AML-193 (cell line): ENCODE data around the gene OR2H1.
"Not testable (repeated sequence)": the region's sequence is repeated elsewhere in the genome, so short reads cannot be mapped to it uniquely, and the experiment has no call there.

Experiments
- DNase-seq, 2 experiments: peaks; one replicate each; lab custom pipeline; 2025; lab: John Stamatoyannopoulos, UW

OR2H1 gene

DNA sequence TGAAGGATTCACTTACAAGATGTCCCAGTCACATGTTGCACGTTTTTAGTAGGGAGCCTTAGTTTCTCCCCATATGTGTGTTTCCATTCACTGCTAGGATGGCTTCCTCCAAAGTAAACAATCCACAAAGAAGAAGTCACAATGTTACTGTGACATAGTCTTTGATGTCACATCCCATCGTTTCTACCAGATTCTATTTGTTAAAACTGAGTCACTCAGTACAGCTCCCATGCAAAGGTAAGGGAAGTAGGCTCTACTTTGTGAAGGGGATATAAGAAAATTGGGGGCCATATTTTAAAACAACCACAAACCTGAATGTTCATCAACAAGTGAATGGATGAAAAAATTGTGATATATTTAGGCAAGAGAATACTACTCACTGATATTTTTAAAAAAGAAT lies at the start of gene OR2H1, which contains the start of gene OR11A1:
Gene OR2H1 (plus strand): TSS at position 185 of the 400 bp plus-strand sequence. CDS start 4,615 bp downstream, outside the sequence.
Gene OR11A1 (minus strand): TSS at position 101 of the 400 bp plus-strand sequence. CDS start 29,430 bp downstream, outside the sequence.
- DNase-seq: no peak

DNA sequence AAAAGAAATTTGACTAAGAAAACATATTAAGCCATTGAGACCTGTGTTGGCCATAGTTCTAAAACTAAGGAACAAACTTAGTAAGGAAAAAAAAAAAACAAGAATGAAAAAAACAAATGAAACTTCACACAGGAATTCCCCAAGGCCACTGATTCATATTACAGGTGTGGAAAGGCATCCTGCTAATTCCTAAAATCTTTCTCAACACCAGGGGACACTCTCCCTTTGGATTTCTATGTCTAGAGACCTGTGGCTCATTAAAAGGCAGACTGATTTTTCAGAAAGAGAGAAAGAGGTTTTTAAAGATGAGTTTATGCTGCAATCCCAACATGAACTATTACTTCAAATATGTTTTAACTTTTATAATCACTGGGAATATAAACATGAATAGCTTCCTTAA lies 42.4 kb upstream of the OR2H1 start, which contains the start of gene OR12D1:
Gene OR12D1 (plus strand): TSS at position 341 of the 400 bp plus-strand sequence.
- no peak for DNase-seq

DNA sequence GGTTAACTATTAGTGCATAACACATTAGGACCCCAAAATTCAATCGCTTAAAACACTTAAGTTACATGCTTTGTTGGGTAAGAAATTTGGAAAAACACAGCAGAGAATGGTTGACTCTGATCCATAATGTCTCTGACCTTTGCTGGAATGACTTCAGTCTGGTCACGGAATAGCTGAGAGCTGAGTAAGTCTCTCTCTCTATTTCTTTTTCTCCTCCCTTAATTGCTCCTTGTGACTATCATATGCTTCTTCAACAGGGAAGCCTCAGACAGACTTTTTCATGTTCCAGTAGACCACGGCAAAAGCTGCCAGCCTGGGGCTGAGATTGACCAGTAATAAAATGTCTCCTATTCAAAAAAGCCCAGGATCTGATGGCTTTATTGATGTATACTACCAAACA lies 37.4 kb upstream of the OR2H1 start:
- DNase-seq: no peak

DNA sequence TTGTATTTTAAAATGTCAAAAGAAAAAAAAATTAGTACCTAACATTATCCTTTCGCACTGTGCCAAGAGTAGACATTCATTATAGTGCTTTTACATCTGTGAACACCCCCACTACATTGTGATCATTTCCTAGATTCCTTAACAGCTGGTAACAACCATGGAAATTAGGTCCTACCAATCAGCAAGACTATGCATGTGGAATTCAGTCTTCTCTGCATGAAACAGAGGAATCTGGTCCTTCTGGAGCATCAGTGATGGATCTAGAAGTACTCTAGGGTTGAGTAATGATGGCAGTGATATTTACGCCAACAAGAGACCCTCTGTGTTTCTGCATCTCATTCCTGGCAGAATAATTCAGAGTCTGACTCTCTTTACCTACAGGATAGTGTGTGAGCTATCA lies 32.8 kb upstream of the OR2H1 start:
- no peak for DNase-seq

DNA sequence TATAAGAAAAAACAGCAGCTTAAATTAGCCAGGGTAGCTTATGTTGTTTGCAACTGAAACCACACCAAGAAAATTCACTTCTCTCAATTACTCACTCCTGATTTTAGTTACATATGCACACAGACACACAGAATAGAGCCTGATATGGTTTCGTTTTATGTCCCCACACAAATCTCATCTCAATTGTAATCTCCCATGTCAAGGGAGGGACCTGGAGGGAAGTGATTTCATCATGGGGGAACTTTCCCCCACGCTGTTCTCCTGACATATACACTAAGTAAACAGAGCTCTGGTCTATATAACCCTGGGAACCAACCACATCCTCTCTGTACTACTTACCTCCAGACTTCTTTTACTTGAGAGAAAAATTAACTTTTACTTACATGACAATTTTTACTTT lies 32.4 kb upstream of the OR2H1 start:
- no peak for DNase-seq

DNA sequence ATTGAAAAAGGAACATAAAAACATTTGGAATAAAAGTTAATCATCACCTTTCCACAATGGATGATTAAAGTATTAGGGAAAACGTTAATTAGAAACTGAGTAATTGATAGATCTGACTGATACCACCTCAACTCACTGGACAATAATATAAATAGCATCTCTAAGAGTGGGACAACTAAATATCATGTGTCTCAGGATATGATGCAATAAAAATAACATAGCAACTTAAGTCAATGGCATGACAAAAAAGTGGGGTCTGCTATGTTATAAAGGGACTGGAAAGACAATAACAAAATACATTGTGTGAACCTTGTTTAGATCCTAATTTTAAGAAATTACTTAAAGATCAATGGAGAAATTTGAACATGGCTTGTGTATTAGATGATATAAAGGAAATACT lies 31.9 kb upstream of the OR2H1 start:
- DNase-seq: no peak

DNA sequence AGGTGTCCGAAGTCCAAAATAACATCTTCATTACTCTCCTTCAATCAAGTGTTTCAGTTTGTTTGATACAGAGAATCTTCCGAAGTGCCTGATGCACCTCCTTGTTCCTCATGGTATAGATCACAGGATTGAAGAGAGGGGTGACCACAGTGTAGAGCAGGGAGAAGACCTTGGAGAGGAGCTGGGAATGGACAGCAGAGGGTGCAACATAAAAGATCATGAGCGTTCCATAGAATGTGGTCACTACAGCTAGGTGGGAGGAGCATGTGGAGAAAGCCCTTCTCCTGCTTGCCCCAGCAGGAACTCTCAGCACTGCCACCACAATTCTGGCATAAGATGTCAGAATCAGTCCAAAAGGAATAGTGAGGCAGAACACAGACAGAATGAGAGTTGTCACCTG lies 30.3 kb upstream of the OR2H1 start:
- no peak for DNase-seq

DNA sequence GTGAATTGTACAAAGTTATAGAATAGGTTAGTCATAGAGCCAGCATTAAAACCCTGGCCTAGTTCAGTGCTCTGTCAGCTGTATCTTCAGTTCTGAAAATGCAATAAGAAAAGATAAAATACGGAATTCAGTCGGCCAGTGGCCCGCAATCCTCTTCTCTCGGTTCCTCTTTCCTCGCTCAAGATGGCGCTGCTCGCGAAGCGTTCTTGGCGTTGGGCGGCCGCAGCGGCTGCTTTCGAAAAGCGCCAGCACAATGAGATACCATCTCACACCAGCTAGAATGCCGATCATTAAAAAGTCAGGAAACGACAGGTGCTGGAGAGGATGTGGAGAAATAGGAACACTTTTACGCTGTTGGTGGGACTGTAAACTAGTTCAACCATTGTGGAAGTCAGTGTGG lies 20.2 kb upstream of the OR2H1 start:
- not testable (repeated sequence) for DNase-seq

DNA sequence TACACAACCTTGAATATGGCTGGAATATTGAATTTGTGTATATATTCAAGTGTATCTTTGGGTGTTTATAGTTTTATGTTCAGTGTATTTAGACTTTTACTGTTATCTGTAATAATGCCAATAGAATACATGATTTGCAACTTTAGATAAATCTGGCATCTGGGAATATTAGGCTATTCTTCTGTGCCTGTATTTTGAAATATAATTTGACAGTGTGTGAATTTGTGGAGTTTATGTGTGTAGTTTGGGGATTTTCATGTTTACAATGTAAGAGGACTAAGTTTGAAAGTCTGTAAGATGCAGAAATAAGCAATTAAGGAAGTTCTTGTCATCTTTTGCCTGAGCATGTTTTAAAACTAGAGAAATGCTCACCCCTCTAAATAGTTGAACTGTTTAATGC lies 17.9 kb upstream of the OR2H1 start, which contains the start of gene OR10C1:
Gene OR10C1 (plus strand): TSS at position 301 of the 400 bp plus-strand sequence. CDS start 710 bp downstream, outside the sequence.
- DNase-seq: no peak

DNA sequence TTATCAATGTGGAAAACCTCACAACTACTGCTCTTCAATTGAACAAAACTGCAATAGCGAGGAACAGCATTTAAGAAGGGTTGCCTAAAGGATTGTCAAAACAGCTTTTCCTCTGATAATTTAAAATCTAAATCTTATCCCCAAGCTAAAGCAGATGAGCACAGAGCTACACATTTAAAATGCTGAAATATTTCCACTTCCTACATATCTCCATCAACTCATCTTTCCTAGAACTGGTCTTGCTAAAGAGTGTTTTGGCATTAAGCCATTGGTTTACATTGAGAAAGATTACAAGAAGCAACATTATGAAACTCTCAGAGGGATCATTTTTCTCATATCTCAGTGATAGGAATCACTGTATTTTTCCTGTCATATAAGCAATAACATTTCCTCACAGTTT lies 14.2 kb upstream of the OR2H1 start:
- DNase-seq: peak; percentile 14 to 15

DNA sequence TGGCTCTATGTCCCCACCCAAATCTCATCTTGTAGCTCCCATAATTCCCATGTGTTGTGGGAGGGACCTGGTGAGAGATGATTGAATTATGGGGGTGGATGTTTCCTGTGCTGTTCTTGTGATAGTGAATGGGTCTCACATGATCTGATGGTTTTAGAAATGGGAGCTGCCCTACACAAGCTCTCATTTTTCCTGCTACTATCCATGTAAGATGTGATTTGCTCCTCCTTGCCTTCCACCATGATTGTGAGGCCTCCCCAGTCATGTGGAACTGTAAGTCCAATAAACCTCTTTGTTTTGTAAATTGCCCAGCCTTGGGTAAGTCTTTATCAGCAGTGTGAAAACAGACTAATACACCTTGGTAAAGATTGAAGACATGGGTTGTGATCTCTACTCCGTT lies 12.9 kb upstream of the OR2H1 start:
- not testable (repeated sequence) for DNase-seq

DNA sequence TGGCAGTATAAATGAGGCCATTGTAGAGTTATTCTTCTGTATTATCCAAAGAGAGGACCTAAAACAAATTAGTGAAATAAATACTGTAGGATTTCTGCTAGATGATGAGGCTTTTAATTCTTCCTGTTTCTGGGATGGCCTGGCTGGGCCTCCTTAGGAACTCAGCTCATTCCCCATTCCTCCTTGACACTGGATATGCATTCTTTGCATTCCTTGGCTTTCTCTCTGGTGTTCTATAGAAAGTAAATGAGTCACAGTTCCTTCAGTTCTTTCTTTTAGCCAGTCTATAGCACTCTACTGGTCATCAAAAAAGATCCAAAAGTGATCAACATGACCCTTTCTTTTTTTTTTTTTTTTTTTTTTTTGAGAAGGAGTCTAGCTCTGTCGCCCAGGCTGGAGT lies 9.3 kb upstream of the OR2H1 start:
- DNase-seq: no peak

DNA sequence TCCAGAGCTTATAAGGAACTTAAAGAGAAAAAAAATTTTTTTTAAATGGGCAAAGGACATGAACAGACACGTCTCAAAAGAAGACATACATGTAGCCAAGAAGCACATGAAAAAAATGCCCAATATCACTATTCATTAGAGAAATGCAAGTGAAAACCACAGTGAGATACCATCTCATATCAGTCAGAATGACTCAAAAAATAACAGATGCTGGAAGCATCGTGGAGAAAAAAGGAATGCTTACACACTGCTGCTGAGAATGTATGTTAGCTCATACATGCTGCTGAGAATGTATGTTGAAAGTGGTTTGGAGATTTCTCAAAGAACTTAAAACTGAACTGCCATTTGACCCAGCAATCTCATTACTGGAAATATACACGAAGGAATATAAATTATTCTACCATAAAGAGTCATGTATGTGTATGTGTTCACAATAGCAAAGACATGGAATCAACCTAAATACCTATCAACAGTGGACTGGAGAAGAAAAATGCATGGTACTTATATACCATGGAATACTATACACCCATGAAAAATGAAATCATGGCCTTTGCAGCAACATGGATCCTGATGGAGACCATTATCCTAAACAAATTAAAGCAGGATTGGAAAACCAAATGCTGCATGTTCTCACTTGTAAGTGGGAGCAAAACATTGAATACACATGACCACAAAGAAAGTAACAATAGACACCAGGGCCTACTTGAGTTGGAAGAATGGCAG lies 5.3 kb upstream of the OR2H1 start:
- DNase-seq: no peak

DNA sequence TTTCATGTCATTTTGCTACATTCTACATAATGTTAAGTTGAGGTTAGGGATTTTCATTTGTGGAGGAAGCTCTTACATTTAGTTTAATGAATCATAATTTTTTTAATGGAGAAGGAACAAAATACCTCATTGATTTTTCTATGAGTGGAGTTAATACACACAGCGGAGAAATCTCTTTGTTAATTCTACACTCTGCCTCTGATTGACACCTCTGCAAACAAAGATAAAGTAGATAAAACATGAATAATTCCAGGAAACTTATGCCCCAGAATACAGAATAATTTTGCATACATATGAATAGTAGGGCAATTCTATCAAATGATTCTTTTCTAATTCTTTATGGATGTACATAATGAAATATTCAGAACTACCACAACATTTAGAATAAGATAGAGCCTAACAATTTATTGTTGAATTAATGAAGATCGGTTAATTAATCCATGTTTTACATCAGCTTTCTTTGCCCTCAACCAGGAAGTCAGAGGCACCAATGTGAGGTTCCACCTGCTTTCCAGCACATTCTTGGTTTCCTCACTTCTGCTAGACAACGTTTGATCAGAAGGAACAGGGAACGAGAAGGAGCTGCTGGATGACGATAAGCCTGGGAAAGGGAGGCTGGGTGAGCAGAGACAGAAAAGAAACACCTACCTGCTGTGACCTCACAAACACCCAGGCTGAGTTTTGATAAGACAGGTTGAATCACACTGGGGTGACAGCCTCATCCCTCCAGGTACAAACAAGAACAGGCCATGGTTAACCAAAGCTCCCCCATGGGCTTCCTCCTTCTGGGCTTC lies 4.3 kb downstream of the OR2H1 start:
- DNase-seq: no peak

DNA sequence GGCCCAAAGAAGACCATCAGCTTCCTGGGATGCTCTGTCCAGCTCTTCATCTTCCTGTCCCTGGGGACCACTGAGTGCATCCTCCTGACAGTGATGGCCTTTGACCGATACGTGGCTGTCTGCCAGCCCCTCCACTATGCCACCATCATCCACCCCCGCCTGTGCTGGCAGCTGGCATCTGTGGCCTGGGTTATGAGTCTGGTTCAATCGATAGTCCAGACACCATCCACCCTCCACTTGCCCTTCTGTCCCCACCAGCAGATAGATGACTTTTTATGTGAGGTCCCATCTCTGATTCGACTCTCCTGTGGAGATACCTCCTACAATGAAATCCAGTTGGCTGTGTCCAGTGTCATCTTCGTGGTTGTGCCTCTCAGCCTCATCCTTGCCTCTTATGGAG lies 5.1 kb downstream of the OR2H1 start:
- DNase-seq: no peak

DNA sequence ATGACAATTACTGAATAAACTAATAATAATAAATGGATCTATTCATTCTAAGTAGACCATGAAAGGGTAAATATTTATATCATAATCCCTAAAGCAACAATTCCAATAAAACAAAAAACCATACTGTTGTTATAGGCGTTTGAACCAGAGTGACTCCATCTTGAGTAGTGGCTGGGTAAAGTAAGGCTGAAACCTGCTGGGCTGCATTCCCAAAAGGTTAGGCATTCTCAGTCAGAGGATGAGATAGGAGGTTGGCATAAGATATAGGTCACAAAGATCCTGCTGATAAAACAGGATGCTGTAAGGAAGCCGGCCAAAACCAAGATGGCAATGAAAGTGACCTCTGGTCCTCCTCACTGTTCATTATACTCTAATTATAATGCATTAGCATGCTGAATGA lies 8.3 kb downstream of the OR2H1 start:
- DNase-seq: no peak

DNA sequence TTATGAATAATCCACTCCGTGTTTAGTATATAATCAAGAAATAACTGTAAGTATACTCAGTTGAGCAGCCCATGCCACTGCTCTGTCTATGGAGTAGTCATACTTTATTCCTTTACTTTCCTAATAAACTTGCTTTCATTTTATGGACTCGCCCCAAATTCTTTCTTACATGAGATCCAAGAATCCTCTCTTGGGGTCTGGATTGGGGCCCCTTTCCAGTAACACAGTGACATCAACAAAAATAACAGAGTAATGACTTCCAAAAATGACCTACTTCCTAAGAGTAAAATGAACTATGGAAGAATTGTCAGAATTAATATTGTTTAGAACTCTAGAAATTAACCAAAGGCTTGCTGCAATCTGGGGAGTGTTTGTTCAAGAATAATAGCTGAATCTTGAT lies 8.8 kb downstream of the OR2H1 start:
- DNase-seq: no peak

DNA sequence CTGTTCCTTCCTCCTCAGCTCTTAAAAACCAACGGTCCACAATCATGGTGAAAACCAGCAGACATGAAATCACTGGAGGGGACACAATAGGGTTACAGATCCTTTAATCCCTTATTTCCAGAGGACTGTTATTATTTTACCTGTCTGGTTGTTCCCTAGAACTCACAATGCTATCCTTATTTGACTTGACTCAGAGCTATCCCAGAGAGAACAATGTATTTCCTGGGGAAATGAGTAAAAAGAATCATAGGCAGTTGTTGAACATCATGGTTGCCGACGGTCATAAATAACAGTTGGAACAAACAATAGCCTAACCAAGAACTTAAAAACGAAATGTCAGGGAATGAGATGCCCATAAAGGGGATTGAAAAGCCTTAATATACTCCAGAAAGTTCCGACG lies 9.3 kb downstream of the OR2H1 start:
- no peak for DNase-seq

DNA sequence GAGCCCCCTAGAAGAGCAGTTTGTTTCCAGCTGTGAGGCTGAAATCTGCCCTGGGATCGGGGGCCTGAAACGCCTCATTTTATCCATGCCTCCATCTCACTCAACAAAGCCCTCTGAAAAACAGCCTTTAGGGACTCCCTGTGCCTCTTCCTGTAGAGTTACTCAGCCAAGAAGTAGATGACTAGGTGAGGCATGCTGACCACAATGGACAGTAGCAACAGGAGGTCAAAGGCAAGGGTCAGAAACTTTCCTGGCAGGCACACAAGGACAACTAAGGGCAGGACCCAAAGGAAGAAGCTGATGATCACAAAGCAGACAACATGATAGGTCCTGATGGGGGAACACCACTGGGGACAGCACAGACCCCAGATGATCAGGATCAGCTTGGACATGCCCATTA lies 18.0 kb downstream of the OR2H1 start:
- no peak for DNase-seq

DNA sequence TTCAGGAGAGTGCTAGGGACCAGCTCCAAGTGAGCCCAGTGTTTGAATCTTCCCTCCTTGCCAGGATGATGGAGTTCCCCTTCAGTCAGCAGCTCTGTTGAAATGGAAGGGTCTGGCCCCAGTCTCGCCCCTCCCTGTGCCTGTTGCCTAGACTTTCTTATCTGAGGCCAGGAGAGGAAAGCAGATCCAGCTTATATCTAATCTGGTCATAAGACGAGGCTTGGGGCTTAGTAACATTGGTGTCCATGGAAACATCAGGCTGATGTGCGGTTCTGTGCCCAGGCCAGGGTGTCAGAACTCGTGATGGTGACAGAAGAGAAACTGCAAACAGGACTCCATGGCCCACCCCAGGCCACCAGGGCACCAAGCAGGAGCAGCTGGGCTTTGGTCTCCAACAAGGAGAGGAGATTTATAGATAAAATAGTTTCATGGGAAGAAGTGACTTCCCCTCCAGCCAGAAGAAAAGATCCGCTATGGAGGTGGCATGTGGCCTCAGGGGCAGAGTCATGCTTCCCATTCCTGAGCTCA lies 21.0 kb downstream of the OR2H1 start:
- DNase-seq: no peak

DNA sequence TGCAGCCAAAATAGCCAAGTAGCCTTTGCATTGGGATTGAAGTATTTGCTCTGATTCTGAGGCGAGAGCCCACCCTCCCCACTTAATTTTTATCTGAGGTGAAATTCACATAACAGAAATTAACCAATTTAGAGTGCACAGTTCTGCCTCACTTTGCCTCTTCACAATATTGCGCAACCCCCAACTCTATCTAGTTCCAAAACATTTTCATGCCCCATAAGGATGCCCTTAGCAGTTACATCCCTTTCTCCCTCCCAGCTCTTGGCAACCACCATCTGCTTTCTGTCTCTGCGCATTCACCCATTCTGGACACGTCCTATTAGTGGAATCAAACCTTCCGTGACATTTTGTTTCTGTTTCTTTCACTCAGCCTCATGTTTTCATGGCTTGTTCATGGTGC lies 21.8 kb downstream of the OR2H1 start:
- DNase-seq: no peak

DNA sequence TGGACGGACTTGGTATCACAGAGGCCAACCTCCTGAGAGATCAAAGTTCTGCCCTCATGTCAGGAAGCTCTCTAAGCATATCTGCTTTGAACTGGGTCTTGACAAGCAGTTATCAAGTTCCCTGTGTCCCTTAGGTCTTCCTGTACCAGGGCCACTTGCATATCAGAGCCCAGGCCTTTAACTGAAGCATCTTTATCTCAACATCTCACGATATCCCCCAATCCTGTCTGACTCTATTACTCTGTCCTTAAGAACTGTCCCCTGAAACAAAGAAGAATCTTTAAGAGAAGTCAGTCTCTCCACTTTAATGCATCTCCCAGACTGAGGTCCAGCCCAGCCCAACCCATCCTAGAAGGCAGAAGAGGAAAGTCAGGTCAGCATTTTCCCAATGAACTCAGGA lies 22.6 kb downstream of the OR2H1 start:
- no peak for DNase-seq

DNA sequence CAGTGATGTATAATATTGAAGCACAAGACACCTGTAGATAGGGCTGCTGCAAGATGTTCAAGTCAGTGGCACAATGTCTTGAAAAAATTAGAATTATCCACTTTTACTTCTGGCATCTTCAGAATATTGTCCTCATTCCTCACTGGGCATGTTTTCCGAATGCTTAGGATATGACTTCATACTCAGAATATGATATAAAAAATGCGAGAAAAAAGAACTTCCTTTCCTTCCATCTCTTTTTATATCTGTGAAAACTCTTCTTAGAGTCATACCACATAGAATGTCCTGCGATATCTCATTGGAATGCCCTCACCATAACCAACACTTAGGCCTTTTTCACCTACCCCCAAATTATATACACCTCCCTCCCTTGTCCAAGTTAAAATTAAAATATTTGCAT lies 26.2 kb downstream of the OR2H1 start:
- no peak for DNase-seq
